Suprapubic skin (tissue), 4 donors: ENCODE data around the gene ARMH3. TPM values are rescaled to one million over a fixed set of nuclear protein-coding genes. Genes with fewer than 3 reads are reported as not detected.

Experiments
- DNase-seq, 2 donors: peaks; one replicate each; pipeline ENCODE4 v3.0.0-alpha.2; 2019; ENCODE audit warnings: low spot score in 2 of 2
- H3K27ac ChIP-seq: fragments of 200-600 bp; sonication (generic); one replicate; pipeline ENCODE4 v1.5.1; 2019
- H3K27me3 ChIP-seq: fragments of 200-600 bp; sonication (generic); one replicate; pipeline ENCODE4 v1.5.1; 2019
- H3K36me3 ChIP-seq: fragments of 200-600 bp; sonication (generic); one replicate; pipeline ENCODE4 v1.5.1; 2019
- H3K4me1 ChIP-seq: fragments of 200-600 bp; sonication (generic); one replicate; pipeline ENCODE4 v1.5.1; 2019
- H3K4me3 ChIP-seq: fragments of 200-600 bp; sonication (generic); one replicate; pipeline ENCODE4 v1.5.1; 2019; ENCODE audit warnings: mild to moderate bottlenecking
- H3K9me3 ChIP-seq: fragments of 200-600 bp; sonication (generic); one replicate; pipeline ENCODE4 v1.5.1; 2019
- EP300 ChIP-seq: sonication (generic); formaldehyde crosslinking; IDR thresholded peaks from one replicate; pipeline ENCODE4 v1.6.1; 2017; ENCODE audit warnings: antibody characterized with exemption
- POLR2A ChIP-seq, 2 donors: fragments of 450-650 bp; IDR thresholded peaks; one replicate each; pipeline ENCODE4 v1.6.1; 2017; ENCODE audit warnings: antibody characterized with exemption in 2 of 2, mild to moderate bottlenecking in 2 of 2, moderate library complexity in 2 of 2
- POLR2AphosphoS5 ChIP-seq, 3 donors: sonication (generic); formaldehyde crosslinking; IDR thresholded peaks; one replicate each; pipeline ENCODE4 v1.6.1; 2017; ENCODE audit warnings: antibody characterized with exemption in 3 of 3
- WGBS: methylation state at CpG from one replicate; pipeline ENCODE4 v1.1.5; 2018; 5-methylcytosine and 5-hydroxymethylcytosine counted together
- total RNA-seq, 4 donors: library from RNA; depleted of rRNA; stranded (reverse); fragments of >200 nt; gene quantifications; one replicate each; pipeline ENCODE4 v1.1.0, GENCODE V29; 2016
- TF ChIP-seq, protein P1 (sequence below), 2 donors: fragments of 200-600 bp in 1 of 2; fragments of 450-650 bp in 1 of 2; sonication (generic) in 1 of 2; IDR thresholded peaks; one replicate each; pipeline ENCODE4 v1.5.1; 2016 to 2019; ENCODE audit warnings: antibody characterized with exemption in 2 of 2, mild to moderate bottlenecking in 1 of 2, moderate library complexity in 1 of 2

ARMH3 gene
- total RNA-seq, 4 donors from 2014 or later: 12.1 to 25.7 (median 20.4) TPM

DNA sequence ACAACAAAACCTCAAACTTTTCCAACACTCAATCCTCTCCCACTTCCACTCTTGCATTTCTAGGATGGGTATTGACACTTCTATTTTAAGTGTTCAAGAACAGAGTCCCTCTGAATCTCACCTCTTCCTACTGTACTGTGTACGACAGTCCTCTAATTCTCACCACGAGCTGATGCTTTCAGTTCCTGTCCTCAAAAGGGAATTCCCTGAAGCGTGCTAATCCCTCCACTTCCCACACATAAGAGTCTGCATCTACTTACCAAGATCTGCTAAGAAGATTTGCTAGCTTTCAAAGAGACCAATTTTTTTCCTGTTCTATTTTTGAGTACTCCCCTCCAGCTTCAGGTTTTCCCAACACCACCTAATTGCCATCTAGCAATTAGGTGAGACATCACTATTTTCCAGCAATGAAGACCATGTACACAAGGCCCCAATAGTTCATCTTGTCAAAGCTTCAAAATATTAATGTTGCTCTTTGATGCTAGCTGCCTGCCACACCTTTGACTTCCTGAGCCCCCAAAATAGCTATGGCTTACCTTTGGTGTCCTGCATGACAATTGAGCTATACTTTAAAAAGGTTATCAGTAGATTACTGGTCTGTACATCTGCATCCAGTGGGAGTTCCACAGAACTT is 54.4 kb downstream of the ARMH3 start:
- Histone ChIP-seq H3K36me3 (peaks cover 68% of the 10 kb centered on the region), H3K27me3 (no peaks in the 10 kb centered on the region), H3K9me3 (no peaks in the 10 kb centered on the region), H3K4me3 (no peak overlapping the region), H3K27ac (no peak overlapping the region), H3K4me1 (peaks cover 3% of the 10 kb centered on the region)
- TF ChIP-seq, protein P1, sequence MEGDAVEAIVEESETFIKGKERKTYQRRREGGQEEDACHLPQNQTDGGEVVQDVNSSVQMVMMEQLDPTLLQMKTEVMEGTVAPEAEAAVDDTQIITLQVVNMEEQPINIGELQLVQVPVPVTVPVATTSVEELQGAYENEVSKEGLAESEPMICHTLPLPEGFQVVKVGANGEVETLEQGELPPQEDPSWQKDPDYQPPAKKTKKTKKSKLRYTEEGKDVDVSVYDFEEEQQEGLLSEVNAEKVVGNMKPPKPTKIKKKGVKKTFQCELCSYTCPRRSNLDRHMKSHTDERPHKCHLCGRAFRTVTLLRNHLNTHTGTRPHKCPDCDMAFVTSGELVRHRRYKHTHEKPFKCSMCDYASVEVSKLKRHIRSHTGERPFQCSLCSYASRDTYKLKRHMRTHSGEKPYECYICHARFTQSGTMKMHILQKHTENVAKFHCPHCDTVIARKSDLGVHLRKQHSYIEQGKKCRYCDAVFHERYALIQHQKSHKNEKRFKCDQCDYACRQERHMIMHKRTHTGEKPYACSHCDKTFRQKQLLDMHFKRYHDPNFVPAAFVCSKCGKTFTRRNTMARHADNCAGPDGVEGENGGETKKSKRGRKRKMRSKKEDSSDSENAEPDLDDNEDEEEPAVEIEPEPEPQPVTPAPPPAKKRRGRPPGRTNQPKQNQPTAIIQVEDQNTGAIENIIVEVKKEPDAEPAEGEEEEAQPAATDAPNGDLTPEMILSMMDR (IDR thresholded peaks at IDR 0.05): no peak
- no peak for TF ChIP-seq POLR2AphosphoS5 (IDR thresholded peaks at IDR 0.05)
- no peak for TF ChIP-seq POLR2A (IDR thresholded peaks at IDR 0.05)
- TF ChIP-seq EP300: no peak
- no peak for DNase-seq
- WGBS: 62% methylated on average over 3 of the region's 3 CpGs

DNA sequence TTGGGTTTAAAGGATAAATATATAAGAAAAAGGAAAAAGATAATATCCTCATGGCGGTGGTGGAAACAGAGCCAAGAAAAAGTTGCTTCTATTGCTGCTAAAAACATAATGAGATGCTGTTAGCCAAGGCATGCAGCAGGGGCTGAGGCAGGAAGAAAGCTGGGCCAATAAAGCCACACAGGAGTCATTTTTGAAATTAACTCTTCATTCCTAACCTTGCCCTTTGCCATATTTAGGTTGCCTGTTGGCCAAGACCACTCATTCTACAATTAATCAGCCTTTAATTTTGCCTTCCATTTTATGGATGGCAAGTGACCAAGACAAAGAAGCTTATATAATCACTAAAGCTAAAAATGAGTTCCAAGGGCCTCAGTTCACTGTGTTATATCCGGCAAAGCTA is 58.2 kb downstream of the ARMH3 start:
- WGBS: 86% methylated on average over 2 of the region's 2 CpGs
- peaks cover 63% of the 10 kb centered on the region for H3K36me3 ChIP-seq

DNA sequence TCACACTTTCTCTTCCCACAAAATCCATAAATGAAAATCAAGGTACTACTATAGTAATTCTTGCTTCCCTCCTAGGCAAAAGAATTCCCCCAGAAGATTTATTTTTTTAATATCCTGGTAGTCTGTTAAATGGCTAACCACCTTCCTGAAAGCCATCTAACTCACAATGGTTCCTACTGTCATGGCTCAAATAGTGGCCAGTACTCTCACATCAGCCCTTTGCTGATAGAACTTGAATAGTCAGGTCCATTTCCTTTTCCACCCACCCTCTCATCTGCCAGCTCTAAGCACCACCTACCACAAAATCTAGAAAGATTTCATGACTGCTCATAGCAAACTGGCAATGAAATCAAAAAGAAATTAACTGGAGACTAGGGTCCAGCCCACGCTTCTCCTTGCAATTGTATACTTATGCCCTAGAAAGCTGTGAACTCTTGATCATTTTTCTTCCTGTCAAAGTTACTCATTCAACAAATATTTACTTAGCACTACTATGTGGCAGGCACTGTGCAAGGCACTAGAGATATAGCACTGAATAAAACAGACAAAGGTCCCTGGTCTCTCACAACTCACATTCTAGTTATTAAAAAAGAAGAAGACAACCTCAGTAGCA is 60.4 kb downstream of the ARMH3 start:
- peaks cover 69% of the 10 kb centered on the region for H3K36me3 ChIP-seq
- TF ChIP-seq POLR2AphosphoS5 (IDR thresholded peaks at IDR 0.05) (no peak), EP300 (no peak), POLR2A (IDR thresholded peaks at IDR 0.05) (no peak)
- TF ChIP-seq, protein P1 (IDR thresholded peaks at IDR 0.05): no peak
- no peak for DNase-seq
- WGBS: 80% methylated on average over 1 of the region's 1 CpG
- H3K4me3 ChIP-seq: no peak overlapping the region
- H3K4me1 ChIP-seq: no peaks in the 10 kb centered on the region
- H3K9me3 ChIP-seq: no peaks in the 10 kb centered on the region
- H3K27ac ChIP-seq: no peak overlapping the region
- H3K27me3 ChIP-seq: no peaks in the 10 kb centered on the region

More for the DNA sequence above, 58.2 kb downstream of the ARMH3 start:
- no peak overlapping the region for H3K4me3 ChIP-seq
- no peak for TF ChIP-seq POLR2A (IDR thresholded peaks at IDR 0.05)
- TF ChIP-seq, protein P1 (IDR thresholded peaks at IDR 0.05): no peak
- TF ChIP-seq EP300: no peak
- TF ChIP-seq POLR2AphosphoS5 (IDR thresholded peaks at IDR 0.05): no peak
- no peak overlapping the region for H3K27ac ChIP-seq
- no peaks in the 10 kb centered on the region for H3K27me3 ChIP-seq
- H3K4me1 ChIP-seq: no peaks in the 10 kb centered on the region
- H3K9me3 ChIP-seq: no peaks in the 10 kb centered on the region
- DNase-seq: no peak

DNA sequence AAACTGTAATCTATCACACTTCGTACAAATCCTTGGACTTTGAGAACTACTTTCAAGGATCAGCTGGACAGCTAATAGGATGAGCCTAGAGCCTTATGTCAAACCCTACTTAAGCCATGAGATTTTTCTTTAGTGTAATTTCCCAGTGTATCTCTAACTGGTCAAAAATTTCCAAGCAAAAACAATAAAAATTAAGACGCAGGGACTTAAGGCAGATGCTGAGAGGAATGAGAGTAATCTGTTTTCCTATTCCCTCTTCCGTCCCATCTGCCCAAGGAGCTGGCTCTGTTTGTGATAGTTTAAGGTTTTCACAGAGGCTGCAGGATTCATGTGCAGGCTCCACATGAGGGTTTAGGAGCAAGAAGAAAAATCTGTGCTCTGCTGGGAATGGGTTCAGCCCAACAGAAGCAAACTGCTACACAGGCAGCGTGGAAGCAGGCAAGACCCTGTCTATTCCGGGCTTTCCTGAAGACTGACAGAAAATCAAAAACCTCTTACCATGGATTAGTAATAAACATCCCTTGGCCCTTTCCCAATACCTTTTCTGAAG is 62.2 kb downstream of the ARMH3 start:
- Histone ChIP-seq H3K36me3 (peaks cover 73% of the 10 kb centered on the region), H3K9me3 (no peaks in the 10 kb centered on the region)

DNA sequence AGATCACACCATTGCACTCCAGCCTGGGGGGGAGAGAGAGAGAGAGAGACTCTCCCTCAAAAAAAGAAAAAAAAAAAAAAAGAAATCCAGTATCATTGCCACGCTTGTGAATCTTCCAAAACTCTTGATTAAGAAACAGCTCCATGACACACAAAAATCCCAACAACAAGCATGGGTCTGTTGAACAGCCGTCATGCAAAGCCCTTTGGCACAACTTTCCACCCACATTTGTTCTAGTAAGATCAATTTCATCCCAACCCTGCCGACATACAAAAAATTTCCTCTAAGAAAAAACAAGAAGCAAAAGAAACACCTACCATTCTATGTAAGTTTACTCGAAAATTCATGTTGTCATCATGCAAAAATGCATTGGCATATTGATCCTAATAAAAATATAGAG is 62.8 kb downstream of the ARMH3 start:
- 72% methylated on average over 4 of the region's 4 CpGs for WGBS
- H3K4me3 ChIP-seq: no peak overlapping the region
- no peaks in the 10 kb centered on the region for H3K9me3 ChIP-seq
- TF ChIP-seq POLR2A (IDR thresholded peaks at IDR 0.05) (no peak), EP300 (no peak), POLR2AphosphoS5 (IDR thresholded peaks at IDR 0.05) (no peak)
- TF ChIP-seq, protein P1 (IDR thresholded peaks at IDR 0.05): no peak
- H3K27me3 ChIP-seq: no peaks in the 10 kb centered on the region
- H3K36me3 ChIP-seq: peaks cover 76% of the 10 kb centered on the region
- H3K4me1 ChIP-seq: no peaks in the 10 kb centered on the region
- no peak overlapping the region for H3K27ac ChIP-seq
- no peak for DNase-seq

More for the DNA sequence above, 62.2 kb downstream of the ARMH3 start:
- DNase-seq: no peak
- no peak overlapping the region for H3K27ac ChIP-seq
- H3K4me3 ChIP-seq: no peak overlapping the region
- H3K27me3 ChIP-seq: no peaks in the 10 kb centered on the region
- no peaks in the 10 kb centered on the region for H3K4me1 ChIP-seq
- 92% methylated on average over 5 of the region's 5 CpGs for WGBS
- TF ChIP-seq POLR2AphosphoS5 (IDR thresholded peaks at IDR 0.05) (no peak), EP300 (no peak), POLR2A (IDR thresholded peaks at IDR 0.05) (no peak)
- TF ChIP-seq, protein P1 (IDR thresholded peaks at IDR 0.05): no peak
